ENCODE data around the gene CACNA1G. TPM values are rescaled to one million over a fixed set of nuclear protein-coding genes. Genes with fewer than 3 reads are reported as not detected.

The CACNA1G gene
- total and polyA plus RNA-seq, 9 of the 15 experiments (the other 6 are each of a cell fraction or from before 2014, with no cell fraction given): 0.01 TPM; not detected in 8

- TF ChIP-seq CHD7 (IDR thresholded peaks at IDR 0.05; ENCODE audit: low read depth, low read length) (no peak), ZNF778 (CRISPR knock-in tag; IDR thresholded peaks at IDR 0.05) (no peak), HCFC1 (IDR thresholded peaks at IDR 0.05; ENCODE audit: low read depth, low read length) (no peak), PTTG1 (tag; IDR thresholded peaks at IDR 0.05; ENCODE audit: low read depth) (no peak), CBX5 (IDR thresholded peaks at IDR 0.05; ENCODE audit: borderline replicate concordance, low read depth) (no peak)
These were observed 12.8 kb upstream of the CACNA1G start (continued) for GRCh38 chr17:50547736-50548083.
